Endothelial cell (in vitro differentiated cells): ENCODE measurements around the gene DOCK4. TPM values are rescaled to one million over a fixed set of nuclear protein-coding genes. Genes with fewer than 3 reads are reported as not detected.

Experiments
- DNase-seq: peaks from one replicate; pipeline ENCODE4 v3.0.0; 2021; ENCODE audit warnings: low spot score
- H3K27ac Mint-ChIP-seq: one replicate; pipeline ENCODE4 v1.8.0; 2021; ENCODE audit warnings: mixed read lengths, inconsistent platforms; ENCODE audit not compliant: unreplicated experiment
- H3K27me3 Mint-ChIP-seq: one replicate; pipeline ENCODE4 v1.8.0; 2021; ENCODE audit warnings: mild to moderate bottlenecking, moderate library complexity, mixed read lengths, inconsistent platforms; ENCODE audit not compliant: unreplicated experiment
- H3K36me3 Mint-ChIP-seq: one replicate; pipeline ENCODE4 v1.8.0; 2021; ENCODE audit warnings: mild to moderate bottlenecking, low read depth, mixed read lengths, inconsistent platforms; ENCODE audit not compliant: unreplicated experiment
- H3K4me1 Mint-ChIP-seq: one replicate; pipeline ENCODE4 v1.8.0; 2021; ENCODE audit warnings: mild to moderate bottlenecking, mixed read lengths, inconsistent platforms; ENCODE audit not compliant: unreplicated experiment
- H3K4me3 Mint-ChIP-seq: one replicate; pipeline ENCODE4 v1.8.0; 2021; ENCODE audit warnings: mild to moderate bottlenecking, mixed read lengths, inconsistent platforms; ENCODE audit not compliant: unreplicated experiment
- H3K9me3 Mint-ChIP-seq: one replicate; pipeline ENCODE4 v1.8.0; 2021; ENCODE audit warnings: mixed read lengths, inconsistent platforms; ENCODE audit not compliant: unreplicated experiment
- total RNA-seq: library from RNA; stranded (reverse); fragmentation: NEBNext Ultra II Directional; extraction: Animal tissue kit (Norgen Biotek cat#: 25700); gene quantifications from one replicate; pipeline ENCODE4 v1.2.1, GENCODE V29; 2021; ENCODE audit not compliant: unreplicated experiment
- TF ChIP-seq, protein P1 (sequence below): fragments of 200-600 bp; sonication (generic); IDR thresholded peaks from one replicate; pipeline ENCODE4 v1.5.0; 2021; ENCODE audit warnings: antibody characterized with exemption; ENCODE audit not compliant: unreplicated experiment

The DOCK4 gene
- total RNA-seq, 1 donor from 2014 or later = 99.2 TPM

DNA sequence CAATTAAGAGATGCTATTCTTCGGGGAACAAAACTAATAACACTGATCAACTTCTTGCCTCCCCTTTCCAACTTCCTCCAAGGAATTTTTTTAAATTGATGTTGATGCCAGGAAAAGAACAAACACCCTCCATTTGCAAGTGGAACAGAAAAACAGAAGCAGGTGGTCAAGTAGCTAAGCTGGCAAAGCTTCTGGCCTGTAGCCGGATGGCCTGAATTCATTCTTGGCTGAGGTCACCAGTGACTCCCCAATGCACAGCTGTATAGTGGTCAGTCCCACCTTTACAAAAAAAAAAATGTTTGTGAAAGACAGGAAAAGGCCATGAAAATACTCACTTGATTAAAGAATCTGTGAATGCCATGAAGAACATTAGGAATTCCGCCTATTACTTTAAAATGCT, 39.1 kb downstream of the DOCK4 start:
- H3K9me3 Mint-ChIP-seq = no peaks in the 10 kb centered on the region
- peaks cover 26% of the 10 kb centered on the region for H3K4me1 Mint-ChIP-seq
- no peak for DNase-seq
- peaks cover 9% of the 10 kb centered on the region for H3K36me3 Mint-ChIP-seq
- H3K27me3 Mint-ChIP-seq = peaks cover 3% of the 10 kb centered on the region
- no peak overlapping the region for H3K4me3 Mint-ChIP-seq
- no peak overlapping the region for H3K27ac Mint-ChIP-seq
- TF ChIP-seq, protein P1, sequence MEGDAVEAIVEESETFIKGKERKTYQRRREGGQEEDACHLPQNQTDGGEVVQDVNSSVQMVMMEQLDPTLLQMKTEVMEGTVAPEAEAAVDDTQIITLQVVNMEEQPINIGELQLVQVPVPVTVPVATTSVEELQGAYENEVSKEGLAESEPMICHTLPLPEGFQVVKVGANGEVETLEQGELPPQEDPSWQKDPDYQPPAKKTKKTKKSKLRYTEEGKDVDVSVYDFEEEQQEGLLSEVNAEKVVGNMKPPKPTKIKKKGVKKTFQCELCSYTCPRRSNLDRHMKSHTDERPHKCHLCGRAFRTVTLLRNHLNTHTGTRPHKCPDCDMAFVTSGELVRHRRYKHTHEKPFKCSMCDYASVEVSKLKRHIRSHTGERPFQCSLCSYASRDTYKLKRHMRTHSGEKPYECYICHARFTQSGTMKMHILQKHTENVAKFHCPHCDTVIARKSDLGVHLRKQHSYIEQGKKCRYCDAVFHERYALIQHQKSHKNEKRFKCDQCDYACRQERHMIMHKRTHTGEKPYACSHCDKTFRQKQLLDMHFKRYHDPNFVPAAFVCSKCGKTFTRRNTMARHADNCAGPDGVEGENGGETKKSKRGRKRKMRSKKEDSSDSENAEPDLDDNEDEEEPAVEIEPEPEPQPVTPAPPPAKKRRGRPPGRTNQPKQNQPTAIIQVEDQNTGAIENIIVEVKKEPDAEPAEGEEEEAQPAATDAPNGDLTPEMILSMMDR = no peak

DNA sequence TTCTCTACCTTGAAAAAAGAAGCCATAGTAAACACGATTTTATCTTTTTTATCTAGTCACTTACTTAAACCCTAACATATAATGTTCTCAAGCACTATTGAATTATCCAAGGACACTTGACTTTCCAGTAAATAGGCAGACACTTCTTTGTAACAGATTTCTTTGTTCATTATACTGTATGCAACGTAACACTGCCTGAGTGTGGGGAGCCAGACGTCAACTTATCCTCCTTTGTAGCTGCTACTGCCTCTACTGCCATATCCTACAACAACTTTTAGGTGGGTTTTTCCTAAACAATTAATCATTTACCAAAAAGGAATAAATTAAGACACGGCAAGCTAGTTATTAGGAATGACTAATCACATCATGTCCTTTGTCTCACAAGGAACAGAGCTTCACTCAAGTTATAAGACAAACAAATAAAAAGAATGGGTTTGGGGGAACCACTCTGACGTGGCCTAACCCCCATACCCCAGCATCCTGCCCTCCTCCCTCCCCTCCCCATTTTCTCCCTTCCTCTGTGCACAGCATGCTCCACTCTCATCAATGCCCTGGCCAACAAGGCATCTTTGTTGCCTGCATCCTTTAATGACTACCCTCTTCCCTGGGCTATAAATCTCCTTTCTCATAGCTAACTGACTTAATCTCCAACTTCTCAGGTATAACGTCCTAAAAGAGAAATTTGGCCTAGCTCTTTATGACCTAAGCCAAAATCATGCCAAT, 43.3 kb downstream of the DOCK4 start:
- Mint-ChIP-seq H3K27me3 (peaks cover 1% of the 10 kb centered on the region), H3K9me3 (no peaks in the 10 kb centered on the region), H3K4me3 (no peak overlapping the region), H3K27ac (no peak overlapping the region), H3K4me1 (peaks cover 41% of the 10 kb centered on the region), H3K36me3 (no peaks in the 10 kb centered on the region)
- DNase-seq = no peak
- TF ChIP-seq, protein P1 = no peak

DNA sequence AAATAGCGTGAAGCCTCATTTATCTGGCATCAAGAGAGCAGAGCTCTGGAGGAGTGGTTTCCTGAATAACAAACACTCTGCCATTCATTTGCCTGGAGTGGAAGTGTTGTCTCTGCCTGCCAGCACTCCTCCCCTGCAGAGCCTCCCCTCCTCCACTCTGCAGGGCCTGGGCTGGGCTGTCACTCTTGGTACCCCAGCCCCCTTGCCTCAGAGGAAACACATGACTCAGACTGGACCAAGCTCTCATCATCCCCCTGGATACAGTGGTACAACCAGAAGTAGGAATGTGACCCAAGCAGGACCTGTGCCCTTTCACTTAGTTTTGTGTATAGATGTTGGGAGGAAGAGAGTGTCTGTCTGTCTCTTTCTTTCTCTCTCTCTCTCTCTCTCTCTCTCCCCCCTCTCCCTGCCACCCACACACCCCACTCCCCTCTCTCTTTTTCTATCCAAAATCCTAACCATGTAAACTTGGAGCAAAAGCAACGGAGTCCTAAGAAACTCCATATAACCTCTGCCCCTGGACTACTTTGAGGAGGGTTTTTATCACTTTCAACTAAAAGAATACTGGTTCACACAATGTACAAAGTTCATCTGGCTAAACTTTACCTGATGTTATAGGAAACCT, 43.9 kb downstream of the DOCK4 start:
- Mint-ChIP-seq H3K36me3 (no peaks in the 10 kb centered on the region), H3K4me3 (peak overlapping the region; percentile 29), H3K27me3 (peaks cover 1% of the 10 kb centered on the region), H3K9me3 (no peaks in the 10 kb centered on the region), H3K27ac (no peak overlapping the region), H3K4me1 (peaks cover 43% of the 10 kb centered on the region)
- peak; percentile 69 for DNase-seq
- TF ChIP-seq, protein P1 = no peak

DNA sequence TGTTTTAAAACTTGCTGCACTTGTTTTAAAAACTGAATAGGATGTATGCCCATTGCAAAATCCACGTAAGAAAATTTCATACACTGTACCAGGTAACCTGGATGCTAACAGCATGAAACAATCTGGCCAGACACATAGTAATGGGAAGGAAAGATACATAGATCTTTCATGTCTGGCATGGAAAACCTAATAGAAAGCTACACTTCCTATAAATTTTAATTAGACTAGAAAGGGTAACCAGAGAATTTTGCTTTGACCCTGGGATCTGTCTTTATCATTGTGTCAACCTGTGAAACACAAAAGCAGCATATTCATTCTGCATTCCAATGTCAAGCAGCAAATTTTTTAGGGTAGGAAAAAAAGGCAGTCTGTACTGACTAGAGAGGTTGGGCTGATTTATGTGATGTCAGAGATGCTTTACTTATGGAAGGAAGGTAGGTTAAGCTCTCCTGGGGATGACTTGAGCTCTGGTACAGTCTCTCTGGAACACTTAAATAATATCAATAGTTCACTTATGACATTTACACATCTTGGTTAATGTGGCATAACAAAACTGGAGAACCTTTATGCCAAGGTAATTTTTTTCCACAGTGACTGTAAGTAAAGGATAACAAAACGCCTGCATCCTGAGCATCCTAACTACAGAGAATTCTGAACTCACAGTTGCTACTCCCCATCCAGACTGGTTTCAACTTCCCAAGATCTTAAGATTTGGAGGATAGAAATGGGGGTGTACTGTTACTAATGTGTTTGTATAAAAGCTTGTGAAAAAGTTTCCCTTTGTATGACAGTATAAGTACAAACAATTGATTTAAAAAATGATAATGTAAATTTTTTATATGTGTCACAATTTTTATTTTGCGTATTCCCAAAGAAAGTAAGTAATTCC, 44.7 kb downstream of the DOCK4 start:
- no peak for DNase-seq
- TF ChIP-seq, protein P1 = no peak
- H3K4me1 Mint-ChIP-seq = peaks cover 43% of the 10 kb centered on the region
- H3K27me3 Mint-ChIP-seq = peaks cover 1% of the 10 kb centered on the region
- no peak overlapping the region for H3K27ac Mint-ChIP-seq
- H3K36me3 Mint-ChIP-seq = no peaks in the 10 kb centered on the region
- no peaks in the 10 kb centered on the region for H3K9me3 Mint-ChIP-seq
- no peak overlapping the region for H3K4me3 Mint-ChIP-seq
